Transverse colon (tissue), 4 donors: Measurements from ENCODE around the gene HDGFL1. TPM values are rescaled to one million over a fixed set of nuclear protein-coding genes. Genes with fewer than 3 reads are reported as not detected.

Source experiments
- DNase-seq: peaks from one replicate; pipeline ENCODE4 v3.0.0-alpha.2; 2019
- H3K27ac ChIP-seq, 4 donors: fragments of 200-600 bp; sonication (generic); 2 replicates each; pipeline ENCODE4 v1.5.1; 2016 to 2018; ENCODE audit warnings: inconsistent platforms in 4 of 4
- H3K27me3 ChIP-seq: fragments of 200-600 bp; sonication (generic); 2 replicates; pipeline ENCODE4 v1.5.1; 2017; ENCODE audit warnings: inconsistent platforms
- H3K36me3 ChIP-seq, 4 donors: fragments of 200-600 bp; sonication (generic); 2 replicates each; pipeline ENCODE4 v1.5.1; 2017 to 2019; ENCODE audit warnings: inconsistent platforms in 4 of 4
- H3K4me1 ChIP-seq, 4 donors: fragments of 200-600 bp; sonication (generic); 2 replicates each; pipeline ENCODE4 v1.5.1; 2017 to 2020; ENCODE audit warnings: inconsistent platforms in 4 of 4
- H3K4me3 ChIP-seq, 4 donors: fragments of 200-600 bp; sonication (generic); 1 replicate in 1 of 4; 2 replicates in 3 of 4; pipeline versions ENCODE4 v1.5.1 to v1.6.1; 2017 to 2019; ENCODE audit warnings: inconsistent platforms in 4 of 4
- H3K9me3 ChIP-seq, 2 donors: fragments of 200-600 bp; sonication (generic); 2 replicates each; pipeline ENCODE4 v1.5.1; 2017 to 2019; ENCODE audit warnings: inconsistent platforms in 2 of 2
- EP300 ChIP-seq: sonication (generic); formaldehyde crosslinking; IDR thresholded peaks from one replicate; pipeline ENCODE4 v1.6.1; 2017; ENCODE audit warnings: antibody characterized with exemption, low read depth
- POLR2A ChIP-seq: fragments of 450-650 bp; IDR thresholded peaks from one replicate; pipeline ENCODE4 v1.6.1; 2016; ENCODE audit warnings: antibody characterized with exemption, mild to moderate bottlenecking, moderate library complexity
- POLR2AphosphoS5 ChIP-seq, 3 donors: sonication (generic); formaldehyde crosslinking; IDR thresholded peaks; one replicate each; pipeline ENCODE4 v1.6.1; 2016; ENCODE audit warnings: antibody characterized with exemption in 3 of 3
- WGBS, 2 donors: methylation state at CpG; one replicate each; pipeline ENCODE4 v1.1.5; 2018; ENCODE audit warnings: low coverage in 1 of 2; 5-methylcytosine and 5-hydroxymethylcytosine counted together
- in situ Hi-C, 4 donors: fragments of 200-750 bp; cut with MboI; loops; one replicate each; pipeline versions ENCODE4 v1.15.0 to v1.15.1; 2017; ENCODE audit warnings: low sequenced_read_pairs in 3 of 4, low pct_ligation_motif_present in 1 of 4, low pct_unique_long_range_greater_than_20kb in 1 of 4
- intact Hi-C: fragments of 100-400 bp; cut with DNase I; formaldehyde crosslinking; loops from one replicate; pipeline ENCODE4 v1.15.1; 2023; ENCODE audit warnings: low total_unique reads
- total RNA-seq, 4 donors: library from RNA; depleted of rRNA; stranded (reverse); fragments of >200 nt; gene quantifications; one replicate each; pipeline ENCODE4 v1.1.0, GENCODE V29; 2016
- TF ChIP-seq, protein P1 (sequence below), 5 experiments: fragments of 200-600 bp in 3 of 5; fragments of 450-650 bp in 2 of 5; sonication (generic) in 3 of 5; IDR thresholded peaks; 1 replicate in 2 of 5; 2 replicates in 3 of 5; pipeline ENCODE4 v1.5.1; 2016 to 2017; ENCODE audit warnings: antibody characterized with exemption in 5 of 5, inconsistent platforms in 3 of 5, mild to moderate bottlenecking in 2 of 5, moderate library complexity in 1 of 5

The HDGFL1 gene
- total RNA-seq, 4 donors from 2014 or later = not detected

DNA sequence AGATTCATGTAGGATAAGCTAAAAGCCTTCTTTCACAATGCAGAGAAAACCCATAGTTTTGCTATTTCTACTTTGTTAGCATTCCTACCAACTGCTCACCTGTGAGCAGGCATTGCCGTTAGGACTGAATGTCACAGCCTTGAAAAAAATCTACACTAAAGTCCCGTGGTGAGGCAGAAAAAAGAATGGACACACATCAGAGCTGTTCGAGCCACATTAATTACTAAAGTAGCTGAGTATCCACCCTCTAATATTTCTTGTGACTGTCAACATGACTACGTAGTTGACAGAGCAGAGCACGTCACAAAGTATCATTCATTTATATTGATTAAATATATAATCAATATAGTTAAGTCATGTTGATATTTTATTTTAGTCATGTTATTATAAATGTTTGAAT lies 10.1 kb downstream of the HDGFL1 start:
- Histone ChIP-seq H3K4me1 (no peaks in the 10 kb centered on the region), H3K27me3 (no peaks in the 10 kb centered on the region), H3K9me3 (no peaks in the 10 kb centered on the region), H3K27ac (no peak overlapping the region), H3K36me3 (no peaks in the 10 kb centered on the region), H3K4me3 (no peak overlapping the region)
- WGBS, 2 donors = 93 to 94% methylated on average over 5 of the region's 5 CpGs
- DNase-seq = no peak
- in situ Hi-C loops = no loop called here
- intact Hi-C loops = loop anchor here (5.0 kb wide), 1 partner anchor 1762 kb away; no protein-coding TSS in a partner anchor
- TF ChIP-seq, protein P1, sequence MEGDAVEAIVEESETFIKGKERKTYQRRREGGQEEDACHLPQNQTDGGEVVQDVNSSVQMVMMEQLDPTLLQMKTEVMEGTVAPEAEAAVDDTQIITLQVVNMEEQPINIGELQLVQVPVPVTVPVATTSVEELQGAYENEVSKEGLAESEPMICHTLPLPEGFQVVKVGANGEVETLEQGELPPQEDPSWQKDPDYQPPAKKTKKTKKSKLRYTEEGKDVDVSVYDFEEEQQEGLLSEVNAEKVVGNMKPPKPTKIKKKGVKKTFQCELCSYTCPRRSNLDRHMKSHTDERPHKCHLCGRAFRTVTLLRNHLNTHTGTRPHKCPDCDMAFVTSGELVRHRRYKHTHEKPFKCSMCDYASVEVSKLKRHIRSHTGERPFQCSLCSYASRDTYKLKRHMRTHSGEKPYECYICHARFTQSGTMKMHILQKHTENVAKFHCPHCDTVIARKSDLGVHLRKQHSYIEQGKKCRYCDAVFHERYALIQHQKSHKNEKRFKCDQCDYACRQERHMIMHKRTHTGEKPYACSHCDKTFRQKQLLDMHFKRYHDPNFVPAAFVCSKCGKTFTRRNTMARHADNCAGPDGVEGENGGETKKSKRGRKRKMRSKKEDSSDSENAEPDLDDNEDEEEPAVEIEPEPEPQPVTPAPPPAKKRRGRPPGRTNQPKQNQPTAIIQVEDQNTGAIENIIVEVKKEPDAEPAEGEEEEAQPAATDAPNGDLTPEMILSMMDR (IDR thresholded peaks at IDR 0.05) = no peak
- no peak for TF ChIP-seq POLR2A
- no peak for TF ChIP-seq EP300
- no peak for TF ChIP-seq POLR2AphosphoS5 (IDR thresholded peaks at IDR 0.05)

DNA sequence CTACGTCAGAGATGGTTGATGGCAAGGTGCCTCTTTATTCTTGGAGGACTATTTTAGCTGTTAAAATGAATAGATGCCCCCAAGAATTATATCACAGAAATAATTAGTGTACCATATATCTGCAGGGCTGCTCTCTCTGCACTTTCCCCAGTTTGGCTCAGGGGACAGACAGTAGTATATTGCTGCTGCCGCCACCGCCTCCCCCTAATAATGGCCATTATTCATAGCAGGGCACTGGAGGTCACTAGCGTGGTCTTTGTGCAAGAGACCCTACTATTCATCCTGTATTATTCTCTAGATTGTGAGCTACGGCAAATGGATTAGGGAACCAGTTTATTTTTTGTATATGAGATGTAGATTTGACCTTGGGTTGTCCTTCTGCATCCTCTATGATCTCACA lies 11.0 kb downstream of the HDGFL1 start:
- DNase-seq = no peak
- Histone ChIP-seq H3K9me3 (no peaks in the 10 kb centered on the region), H3K4me1 (no peaks in the 10 kb centered on the region), H3K4me3 (no peak overlapping the region), H3K27me3 (no peaks in the 10 kb centered on the region), H3K27ac (no peak overlapping the region), H3K36me3 (no peaks in the 10 kb centered on the region)
- WGBS, 2 donors = 89 to 94% methylated on average over 5 of the region's 5 CpGs
- TF ChIP-seq POLR2A (no peak), EP300 (no peak), POLR2AphosphoS5 (IDR thresholded peaks at IDR 0.05) (no peak)
- TF ChIP-seq, protein P1 (IDR thresholded peaks at IDR 0.05) = no peak
- intact Hi-C loops (no loop called here), in situ Hi-C loops (no loop called here)

DNA sequence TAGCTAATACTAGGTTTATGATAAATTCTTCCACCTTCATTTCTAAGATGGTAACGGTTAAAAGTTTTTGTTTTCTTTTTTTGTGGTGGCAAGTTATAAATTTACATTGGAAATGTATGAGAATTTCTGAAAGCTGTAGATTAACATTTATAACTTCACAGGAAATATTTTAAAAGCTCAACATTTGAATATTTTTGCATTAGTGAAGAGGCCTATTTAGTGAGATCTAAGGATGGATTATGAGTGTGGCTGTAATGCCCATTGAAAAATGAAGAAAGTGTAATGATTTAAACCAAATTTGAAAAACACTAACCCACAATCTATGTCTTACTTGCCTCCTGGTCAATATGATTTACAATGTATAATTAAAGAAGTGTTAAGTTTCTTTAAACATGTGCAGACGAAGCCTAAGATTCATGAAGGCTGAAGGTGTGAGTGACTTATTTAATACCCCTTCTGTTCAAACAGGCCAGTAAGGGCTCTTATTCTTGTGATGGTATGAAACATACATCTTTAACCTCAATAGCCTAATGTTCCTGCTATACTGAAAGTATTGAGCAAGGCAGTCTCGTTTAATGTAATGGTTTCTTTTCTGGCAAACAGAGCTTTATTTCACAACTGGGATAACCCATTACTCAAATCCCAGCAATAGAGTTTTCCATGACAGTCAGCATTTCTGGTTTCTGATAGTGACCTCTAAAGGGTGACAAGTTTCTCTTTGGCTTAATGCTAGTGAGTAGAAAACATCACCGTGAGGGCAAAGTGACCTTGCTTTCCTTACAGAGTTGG lies 13.2 kb downstream of the HDGFL1 start:
- Histone ChIP-seq H3K9me3 (no peaks in the 10 kb centered on the region), H3K36me3 (no peaks in the 10 kb centered on the region), H3K4me3 (no peak overlapping the region), H3K27ac (no peak overlapping the region), H3K27me3 (no peaks in the 10 kb centered on the region), H3K4me1 (no peaks in the 10 kb centered on the region)
- 78 to 84% methylated on average over 4 of the region's 4 CpGs for WGBS, 2 donors
- in situ Hi-C loops = no loop called here
- no peak for DNase-seq
- intact Hi-C loops = no loop called here
- no peak for TF ChIP-seq POLR2AphosphoS5 (IDR thresholded peaks at IDR 0.05)
- TF ChIP-seq, protein P1 (IDR thresholded peaks at IDR 0.05) = no peak

DNA sequence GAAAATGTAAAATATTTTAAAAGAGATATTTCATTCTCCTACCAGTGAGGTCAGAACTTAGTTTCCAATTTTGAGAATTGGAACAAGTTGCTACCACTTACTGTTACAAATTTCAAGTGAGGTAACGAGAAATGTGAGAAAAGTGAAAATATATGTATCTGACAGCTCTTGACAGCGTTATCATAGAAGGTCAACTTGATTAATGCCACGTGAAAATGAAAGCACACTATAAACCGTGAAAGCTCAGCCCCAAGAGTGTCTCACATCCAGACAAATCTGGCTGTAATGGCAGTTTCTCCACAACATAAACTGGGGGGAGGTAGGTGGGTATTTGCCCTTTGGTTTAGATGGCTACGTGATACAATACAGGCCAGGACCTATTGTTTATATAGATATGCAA lies 13.9 kb downstream of the HDGFL1 start:
- no peak for DNase-seq
- no peaks in the 10 kb centered on the region for H3K4me1 ChIP-seq
- no peak overlapping the region for H3K27ac ChIP-seq
- 66 to 85% methylated on average over 5 of the region's 5 CpGs for WGBS, 2 donors
- no peaks in the 10 kb centered on the region for H3K9me3 ChIP-seq
- intact Hi-C loops = no loop called here
- H3K36me3 ChIP-seq = no peaks in the 10 kb centered on the region
- TF ChIP-seq POLR2AphosphoS5 (IDR thresholded peaks at IDR 0.05) = no peak
- no peak overlapping the region for H3K4me3 ChIP-seq
- in situ Hi-C loops = no loop called here
- no peaks in the 10 kb centered on the region for H3K27me3 ChIP-seq

DNA sequence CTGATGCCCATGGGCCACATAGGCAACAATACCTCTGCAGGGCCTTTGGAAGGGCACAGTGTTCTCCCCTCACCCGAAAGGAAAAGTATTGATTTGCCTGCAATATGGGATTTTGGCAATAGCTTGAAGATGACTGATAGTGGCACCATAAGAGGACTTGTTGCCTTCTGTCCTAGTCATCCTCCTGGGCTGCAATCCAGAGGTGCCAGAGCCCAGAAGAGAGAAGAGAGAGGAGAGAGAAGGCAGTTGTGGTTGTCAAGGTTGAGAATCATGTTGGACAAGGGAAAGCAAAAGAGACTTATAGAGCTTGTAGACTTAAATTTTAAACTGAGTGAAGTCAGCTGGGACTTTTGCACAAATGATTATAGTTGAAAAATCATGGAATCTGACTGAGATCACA lies 14.6 kb downstream of the HDGFL1 start:
- H3K27me3 ChIP-seq = no peaks in the 10 kb centered on the region
- H3K4me3 ChIP-seq = no peak overlapping the region
- intact Hi-C loops = no loop called here
- TF ChIP-seq, protein P1 (IDR thresholded peaks at IDR 0.05) = no peak
- TF ChIP-seq POLR2AphosphoS5 (IDR thresholded peaks at IDR 0.05) (no peak), POLR2A (no peak), EP300 (no peak)
- 50 to 88% methylated on average over 1 of the region's 1 CpG for WGBS, 2 donors
- in situ Hi-C loops = no loop called here
- no peaks in the 10 kb centered on the region for H3K36me3 ChIP-seq
- DNase-seq = no peak
- no peak overlapping the region for H3K27ac ChIP-seq
- H3K4me1 ChIP-seq = no peaks in the 10 kb centered on the region
- H3K9me3 ChIP-seq = no peaks in the 10 kb centered on the region
